Measurements from ENCODE around the gene BATF3. TPM values are rescaled to one million over a fixed set of nuclear protein-coding genes. Genes with fewer than 3 reads are reported as not detected.

BATF3 gene, protein sequence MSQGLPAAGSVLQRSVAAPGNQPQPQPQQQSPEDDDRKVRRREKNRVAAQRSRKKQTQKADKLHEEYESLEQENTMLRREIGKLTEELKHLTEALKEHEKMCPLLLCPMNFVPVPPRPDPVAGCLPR
- total RNA-seq (2012; rRNA removed): 1.6 and 2.2 TPM in 2 replicates
- 3.0 and 3.9 TPM in 2 replicates for polyA plus RNA-seq (2012; rRNA removed)
- 3.4 and 3.8 TPM in 2 replicates for polyA plus RNA-seq (2012; cell fraction: cytosol; rRNA removed)
- polyA plus RNA-seq (2012; cell fraction: nucleus; rRNA removed; ENCODE audit: low replicate concordance): 5.1 and 5.2 TPM in 2 replicates
- Bru-seq, nascent RNA: percentile 46 among the genes with signal in this experiment
- BruChase-seq, experiment 1, labeled RNA remaining after a 6-hour chase: percentile 55 among the genes with signal in this experiment
- BruChase-seq, experiment 2, labeled RNA remaining after a 2-hour chase: percentile 56 among the genes with signal in this experiment
- long read RNA-seq, partial matches to known transcripts: 0 of 4 reads
- long read RNA-seq, other reads (novel, unspliced or antisense): 3 of 4 reads

DNA sequence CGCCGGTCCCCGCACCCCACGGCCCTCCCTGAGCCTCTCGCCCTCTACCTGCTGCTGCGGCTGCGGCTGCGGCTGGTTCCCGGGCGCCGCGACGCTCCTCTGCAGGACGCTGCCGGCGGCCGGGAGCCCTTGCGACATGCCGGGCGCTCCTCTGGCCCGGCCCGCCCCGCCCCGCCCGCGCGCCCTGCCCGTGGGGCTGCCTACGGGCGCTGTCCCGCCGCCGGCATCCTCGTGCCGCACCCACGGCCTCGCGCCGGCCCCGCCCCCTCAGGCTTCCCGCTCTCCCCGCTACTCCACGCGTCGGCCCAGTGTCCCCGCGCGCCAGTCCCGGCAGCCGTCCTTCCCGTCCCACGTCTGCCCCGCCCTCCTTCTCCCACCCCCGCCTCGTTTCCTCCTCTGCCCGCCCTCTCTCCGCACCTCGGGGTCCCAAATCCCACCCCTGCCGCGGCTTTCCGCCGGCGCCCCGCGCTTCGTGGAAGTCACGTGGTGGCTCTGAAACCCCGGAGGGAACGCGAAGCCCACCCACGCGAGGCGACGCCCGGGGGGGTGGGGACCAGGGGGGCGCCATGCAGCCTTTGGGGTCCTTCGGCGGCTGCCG lies at the start of gene BATF3:
BATF3 (minus strand) TSS at position 216 of the 598 bp plus-strand sequence; CDS start at position 138, 78 bp downstream.
- H3K4me3 ChIP-seq (ENCODE audit: insufficient read depth, low read depth, low read length): peak within 1 kb of the TSS; percentile 73
- peak within 1 kb of the TSS; percentile 67 for H2AK9ac ChIP-seq (replicated peaks; ENCODE audit: low read depth, low read length, poor library complexity)
- TF ChIP-seq NFE2L2 (IDR thresholded peaks at IDR 0.05; ENCODE audit: low read depth, low read length): no peak
- TF ChIP-seq, protein P1, sequence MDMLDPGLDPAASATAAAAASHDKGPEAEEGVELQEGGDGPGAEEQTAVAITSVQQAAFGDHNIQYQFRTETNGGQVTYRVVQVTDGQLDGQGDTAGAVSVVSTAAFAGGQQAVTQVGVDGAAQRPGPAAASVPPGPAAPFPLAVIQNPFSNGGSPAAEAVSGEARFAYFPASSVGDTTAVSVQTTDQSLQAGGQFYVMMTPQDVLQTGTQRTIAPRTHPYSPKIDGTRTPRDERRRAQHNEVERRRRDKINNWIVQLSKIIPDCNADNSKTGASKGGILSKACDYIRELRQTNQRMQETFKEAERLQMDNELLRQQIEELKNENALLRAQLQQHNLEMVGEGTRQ (IDR thresholded peaks at IDR 0.05; ENCODE audit: low read depth, low read length): peak; percentile 62
- TF ChIP-seq FOS (IDR thresholded peaks at IDR 0.05; ENCODE audit: low read depth, low read length): no peak
- peaks cover 3% of the 10 kb centered on the region; the same call in 1 of the 2 replicates for H3K4me1 ChIP-seq (ENCODE audit: control insufficient read depth, insufficient read depth, low read length)
- BruUV-seq (replicated peaks): no TSS peak
- H4K20me1 ChIP-seq (ENCODE audit: insufficient read depth, low read length): no peaks in the 10 kb centered on the region
- peak within 1 kb of the TSS; percentile 87 for H3K4me2 ChIP-seq (ENCODE audit: low read depth, low read length)
- H2AK5ac ChIP-seq (ENCODE audit: low read depth, low read length): peak within 1 kb of the TSS; percentile 25
- no peaks in the 10 kb centered on the region for H3K27me3 ChIP-seq (ENCODE audit: control insufficient read depth, insufficient read depth, low read length)
- peak within 1 kb of the TSS; percentile 6; the same call in 1 of the 2 replicates for H2BK120ac ChIP-seq (ENCODE audit: low read depth, low read length)
- peak within 1 kb of the TSS; percentile 92 for H2AFZ ChIP-seq (replicated peaks; ENCODE audit: low read length, poor library complexity)
- H3K18ac ChIP-seq (ENCODE audit: low read depth, low read length): no peak within 1 kb of the TSS
- H3K23ac ChIP-seq (ENCODE audit: low read depth, low read length): peak within 1 kb of the TSS; percentile 75; the same call in 1 of the 2 replicates
- peak within 1 kb of the TSS; percentile 56 for H3K9ac ChIP-seq (ENCODE audit: low read depth, low read length)
- H3K4ac ChIP-seq (ENCODE audit: low read depth, low read length): peak within 1 kb of the TSS; percentile 45
- peak within 1 kb of the TSS; percentile 11 to 24; a peak in 1 of 4 replicates for H4K8ac ChIP-seq (ENCODE audit: low read depth in 2 of 2, low read length in 2 of 2)
- H2BK5ac ChIP-seq (ENCODE audit: low read depth, low read length, poor library complexity, severe bottlenecking): no peak within 1 kb of the TSS
- no peak for DNase-seq
- no peak within 1 kb of the TSS for H4K91ac ChIP-seq (ENCODE audit: insufficient read depth, low read depth, low read length)
- H2BK15ac ChIP-seq (ENCODE audit: low read depth, low read length): 0 out of 3 replicates have a peak within 1 kb of the TSS, but pooled peaks have one; percentile 55
- no peak within 1 kb of the TSS for H2BK20ac ChIP-seq (ENCODE audit: low read depth, low read length)
- intact Hi-C loops (cut with micrococcal nuclease): loop anchor here (2.0 to 5.0 kb wide), 2 partner anchors 35 to 87 kb away; no protein-coding TSS in a partner anchor
- no peak within 1 kb of the TSS; the same call in 1 of the 2 replicates for H3K56ac ChIP-seq (ENCODE audit: extremely low read depth, insufficient read depth, low read length)
- dilution Hi-C loops (cut with HindIII; ENCODE audit: low sequenced_read_pairs, unreplicated experiment): no loop called here
- H4K5ac ChIP-seq (ENCODE audit: low read depth, low read length): no peak within 1 kb of the TSS
- no peaks in the 10 kb centered on the region for H3K9me3 ChIP-seq (ENCODE audit: control insufficient read depth, insufficient read depth, low read length)
- ATAC-seq (ENCODE audit: low read depth): peak; percentile 60
- peak within 1 kb of the TSS; percentile 15; the same call in 1 of the 2 replicates for H3K27ac ChIP-seq (ENCODE audit: insufficient read depth, low read length)
- 0% methylated on average over 2 of the region's 79 CpGs; no CpG with 5 or more reads in 1 of the 2 experiments for WGBS, 2 experiments (ENCODE audit: extremely low coverage in 2 of 2, insufficient read length in 1 of 2)
- peaks cover 2% of the 10 kb centered on the region; the same call in 1 of the 2 replicates for H3K36me3 ChIP-seq (ENCODE audit: control insufficient read depth, insufficient read depth, low read length)
- H3K9me1 ChIP-seq (ENCODE audit: insufficient read depth, low read length): no peaks in the 10 kb centered on the region
- CTCF ChIA-PET: interaction anchor here (1.0 to 1.3 kb wide), 2 partner anchors 51 to 223 kb away, joined by 3 read pairs; no protein-coding TSS in a partner anchor
- POLR2A ChIA-PET (ENCODE audit: unreplicated experiment): interaction anchor here (0.6 kb wide), 1 partner anchor 34 kb away, joined by 5 read pairs; no protein-coding TSS in a partner anchor
- 0 out of 2 replicates have a peak within 1 kb of the TSS, but pooled peaks have one; percentile 29 for H3K14ac ChIP-seq (replicated peaks; ENCODE audit: low read depth, low read length)
- H3K79me1 ChIP-seq (ENCODE audit: low read depth in 1 of 2, low read length in 2 of 2): no peaks in the 10 kb centered on the region; a peak in 2 of 4 replicates
- in situ Hi-C loops (cut with MboI; ENCODE audit: low sequenced_read_pairs): no loop called here

All from IMR-90 (cell line).